Gastrocnemius medialis (tissue), 4 donors: Measurements from ENCODE around the gene C16orf96.

Experiments used
- POLR2A ChIP-seq, 2 donors: fragments of 450-650 bp; IDR thresholded peaks; one replicate each; pipeline ENCODE4 v1.6.1; 2017; ENCODE audit warnings: antibody characterized with exemption in 2 of 2, mild to moderate bottlenecking in 2 of 2, moderate library complexity in 2 of 2
- TF ChIP-seq, protein P1 (sequence below), 5 experiments: fragments of 450-650 bp in 3 of 5; fragments of 200-600 bp in 2 of 5; sonication (generic) in 2 of 5; IDR thresholded peaks in 4 of 5; conservative IDR thresholded peaks in 1 of 5; 1 replicate in 4 of 5; 2 replicates in 1 of 5; pipeline ENCODE4 v1.5.1; 2016 to 2019; ENCODE audit warnings: antibody characterized with exemption in 5 of 5, mild to moderate bottlenecking in 3 of 5, moderate library complexity in 3 of 5

DNA sequence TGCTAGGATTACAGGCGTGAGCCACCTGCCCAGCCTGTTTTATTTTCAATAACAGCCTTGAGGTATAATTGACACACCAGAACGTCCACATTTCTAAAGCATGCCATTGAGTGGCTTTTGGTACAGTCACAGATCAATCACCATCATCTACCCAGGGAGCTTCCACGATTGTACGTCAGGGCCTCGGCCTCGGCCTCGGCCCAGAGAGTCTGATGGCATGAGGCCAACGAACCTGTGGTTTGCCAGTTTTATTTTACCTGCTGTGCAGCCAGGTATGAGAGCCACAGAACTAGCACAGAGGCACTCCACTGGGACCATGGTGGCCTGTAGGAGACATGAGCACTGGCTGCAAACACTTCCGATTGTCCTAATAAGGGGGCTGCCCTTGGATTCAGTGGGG is 50.2 kb downstream of the C16orf96 start:
- TF ChIP-seq, protein P1, sequence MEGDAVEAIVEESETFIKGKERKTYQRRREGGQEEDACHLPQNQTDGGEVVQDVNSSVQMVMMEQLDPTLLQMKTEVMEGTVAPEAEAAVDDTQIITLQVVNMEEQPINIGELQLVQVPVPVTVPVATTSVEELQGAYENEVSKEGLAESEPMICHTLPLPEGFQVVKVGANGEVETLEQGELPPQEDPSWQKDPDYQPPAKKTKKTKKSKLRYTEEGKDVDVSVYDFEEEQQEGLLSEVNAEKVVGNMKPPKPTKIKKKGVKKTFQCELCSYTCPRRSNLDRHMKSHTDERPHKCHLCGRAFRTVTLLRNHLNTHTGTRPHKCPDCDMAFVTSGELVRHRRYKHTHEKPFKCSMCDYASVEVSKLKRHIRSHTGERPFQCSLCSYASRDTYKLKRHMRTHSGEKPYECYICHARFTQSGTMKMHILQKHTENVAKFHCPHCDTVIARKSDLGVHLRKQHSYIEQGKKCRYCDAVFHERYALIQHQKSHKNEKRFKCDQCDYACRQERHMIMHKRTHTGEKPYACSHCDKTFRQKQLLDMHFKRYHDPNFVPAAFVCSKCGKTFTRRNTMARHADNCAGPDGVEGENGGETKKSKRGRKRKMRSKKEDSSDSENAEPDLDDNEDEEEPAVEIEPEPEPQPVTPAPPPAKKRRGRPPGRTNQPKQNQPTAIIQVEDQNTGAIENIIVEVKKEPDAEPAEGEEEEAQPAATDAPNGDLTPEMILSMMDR (IDR thresholded peaks at IDR 0.05 in 4 of 5, conservative IDR thresholded peaks at IDR 0.05 in 1 of 5): no peak
- TF ChIP-seq POLR2A (IDR thresholded peaks at IDR 0.05): no peak
